Neutrophil (primary cell): ENCODE results near the gene PLOD2.

ENCODE experiments used
- H3K27ac ChIP-seq: fragments of 200-600 bp; sonication (generic); 2 replicates; pipeline ENCODE4 v1.5.1; 2016; ENCODE audit warnings: mild to moderate bottlenecking, moderate library complexity
- H3K27me3 ChIP-seq: fragments of 200-600 bp; sonication (generic); 2 replicates; pipeline ENCODE4 v1.6.0; 2016; ENCODE audit warnings: mild to moderate bottlenecking
- H3K36me3 ChIP-seq: fragments of 200-600 bp; sonication (generic); 2 replicates; pipeline ENCODE4 v1.5.1; 2017
- H3K4me1 ChIP-seq, 2 experiments: fragments of 200-600 bp in 1 of 2; sonication (generic) in 1 of 2; 1 replicate in 1 of 2; 2 replicates in 1 of 2; pipeline versions ENCODE4 v1.5.1 to v1.6.1; 2013 to 2016; ENCODE audit warnings: low read depth in 1 of 2, low read length in 1 of 2, mild to moderate bottlenecking in 1 of 2, moderate library complexity in 1 of 2; ENCODE audit not compliant: control insufficient read depth in 1 of 2, insufficient read depth in 1 of 2
- H3K4me3 ChIP-seq, 2 experiments: fragments of 200-600 bp in 1 of 2; sonication (generic) in 1 of 2; 1 replicate in 1 of 2; 2 replicates in 1 of 2; pipeline ENCODE4 v1.5.1; 2013 to 2016; ENCODE audit warnings: low read depth in 1 of 2, low read length in 1 of 2, mild to moderate bottlenecking in 1 of 2, moderate library complexity in 1 of 2
- H3K9me3 ChIP-seq: fragments of 200-600 bp; sonication (generic); 2 replicates; pipeline ENCODE4 v1.5.1; 2016
- TF ChIP-seq, protein P1 (sequence below): fragments of 200-600 bp; sonication (generic); IDR thresholded peaks from 2 replicates; pipeline ENCODE4 v1.5.1; 2016; ENCODE audit warnings: antibody characterized with exemption

Gene PLOD2

GRCh38 chr3:146166415-146166821, 5.4 kb upstream of the PLOD2 start:
- H3K4me3 ChIP-seq: no peak overlapping the region
- TF ChIP-seq, protein P1, sequence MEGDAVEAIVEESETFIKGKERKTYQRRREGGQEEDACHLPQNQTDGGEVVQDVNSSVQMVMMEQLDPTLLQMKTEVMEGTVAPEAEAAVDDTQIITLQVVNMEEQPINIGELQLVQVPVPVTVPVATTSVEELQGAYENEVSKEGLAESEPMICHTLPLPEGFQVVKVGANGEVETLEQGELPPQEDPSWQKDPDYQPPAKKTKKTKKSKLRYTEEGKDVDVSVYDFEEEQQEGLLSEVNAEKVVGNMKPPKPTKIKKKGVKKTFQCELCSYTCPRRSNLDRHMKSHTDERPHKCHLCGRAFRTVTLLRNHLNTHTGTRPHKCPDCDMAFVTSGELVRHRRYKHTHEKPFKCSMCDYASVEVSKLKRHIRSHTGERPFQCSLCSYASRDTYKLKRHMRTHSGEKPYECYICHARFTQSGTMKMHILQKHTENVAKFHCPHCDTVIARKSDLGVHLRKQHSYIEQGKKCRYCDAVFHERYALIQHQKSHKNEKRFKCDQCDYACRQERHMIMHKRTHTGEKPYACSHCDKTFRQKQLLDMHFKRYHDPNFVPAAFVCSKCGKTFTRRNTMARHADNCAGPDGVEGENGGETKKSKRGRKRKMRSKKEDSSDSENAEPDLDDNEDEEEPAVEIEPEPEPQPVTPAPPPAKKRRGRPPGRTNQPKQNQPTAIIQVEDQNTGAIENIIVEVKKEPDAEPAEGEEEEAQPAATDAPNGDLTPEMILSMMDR: no peak
- peaks cover 45% of the 10 kb centered on the region for H3K27me3 ChIP-seq
- H3K9me3 ChIP-seq: no peaks in the 10 kb centered on the region
- no peak overlapping the region for H3K27ac ChIP-seq
- no peaks in the 10 kb centered on the region for H3K36me3 ChIP-seq
- H3K4me1 ChIP-seq: peaks cover 3 to 4% of the 10 kb centered on the region in 2 experiments

GRCh38 chr3:146165877-146166276, 4.9 kb upstream of the PLOD2 start:
- no peaks in the 10 kb centered on the region for H3K9me3 ChIP-seq
- H3K4me1 ChIP-seq: peaks cover 7 to 9% of the 10 kb centered on the region in 2 experiments
- no peaks in the 10 kb centered on the region for H3K36me3 ChIP-seq
- H3K27me3 ChIP-seq: peaks cover 50% of the 10 kb centered on the region
- TF ChIP-seq, protein P1: no peak
- no peak overlapping the region for H3K4me3 ChIP-seq
- H3K27ac ChIP-seq: no peak overlapping the region

DNA sequence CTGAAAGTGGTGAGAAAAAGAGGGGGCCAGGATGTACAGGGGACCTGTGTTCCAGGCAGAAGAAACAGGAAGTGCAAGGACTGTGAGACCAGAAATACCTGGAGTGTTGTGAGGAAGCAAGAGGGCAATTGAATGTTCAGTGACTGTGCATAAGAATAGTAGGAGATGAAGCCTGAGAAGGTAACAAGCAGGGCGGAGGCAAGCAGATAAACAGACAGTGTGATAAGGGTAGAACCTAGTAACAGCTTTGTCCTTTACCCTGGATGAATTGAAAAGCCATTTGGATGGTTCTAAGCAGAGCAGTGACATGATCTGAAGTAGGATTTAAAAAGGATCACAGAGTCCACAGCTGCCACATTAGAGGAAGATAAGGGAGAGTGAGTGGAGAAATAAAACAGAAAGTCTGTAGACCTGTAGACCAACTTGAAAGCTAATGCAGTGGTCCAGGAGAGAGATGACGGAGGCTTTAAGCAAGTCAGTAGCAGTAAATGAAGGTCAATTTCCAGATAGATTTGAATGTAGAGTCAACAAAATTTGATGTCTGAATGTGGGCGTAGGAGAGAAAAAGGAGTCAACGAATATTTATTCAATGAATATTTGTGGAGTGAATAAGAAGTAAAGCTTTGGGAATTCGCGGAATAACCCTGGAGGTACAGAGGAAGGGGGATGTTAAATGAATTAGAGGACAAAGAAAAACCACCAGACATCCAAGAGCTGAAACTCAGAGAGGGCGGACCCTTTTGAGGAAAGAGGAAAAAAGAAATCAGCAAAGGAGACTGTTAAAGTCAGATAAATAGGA, 4.2 kb upstream of the PLOD2 start:
- H3K36me3 ChIP-seq: no peaks in the 10 kb centered on the region
- no peak overlapping the region for H3K27ac ChIP-seq
- peaks cover 7 to 16% of the 10 kb centered on the region in 2 experiments for H3K4me1 ChIP-seq
- no peaks in the 10 kb centered on the region for H3K9me3 ChIP-seq
- H3K4me3 ChIP-seq: no peak overlapping the region
- TF ChIP-seq, protein P1: no peak
- H3K27me3 ChIP-seq: peaks cover 57% of the 10 kb centered on the region

DNA sequence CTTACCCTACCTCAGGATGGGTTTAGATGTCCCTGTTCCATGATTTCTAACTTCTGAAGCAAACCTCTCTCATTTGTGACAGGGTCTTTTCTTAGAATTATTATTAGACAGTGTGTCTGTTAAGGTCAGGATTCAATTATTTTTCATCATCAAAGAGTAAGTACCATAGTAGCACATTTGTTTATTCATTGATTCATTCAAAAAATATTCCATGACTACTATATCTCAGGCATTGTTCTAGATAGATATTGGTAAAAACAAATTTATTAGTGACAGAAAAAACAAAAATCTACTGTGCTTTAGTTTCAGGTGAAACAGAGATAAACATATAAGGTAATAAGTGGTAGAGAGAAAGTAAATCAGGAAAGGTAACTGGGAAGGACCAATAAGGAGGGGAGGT, 3.5 kb upstream of the PLOD2 start:
- H3K9me3 ChIP-seq: no peaks in the 10 kb centered on the region
- TF ChIP-seq, protein P1: no peak
- no peak overlapping the region for H3K27ac ChIP-seq
- peaks cover 64% of the 10 kb centered on the region for H3K27me3 ChIP-seq
- peaks cover 7 to 16% of the 10 kb centered on the region in 2 experiments for H3K4me1 ChIP-seq
- no peak overlapping the region for H3K4me3 ChIP-seq
- H3K36me3 ChIP-seq: no peaks in the 10 kb centered on the region

DNA sequence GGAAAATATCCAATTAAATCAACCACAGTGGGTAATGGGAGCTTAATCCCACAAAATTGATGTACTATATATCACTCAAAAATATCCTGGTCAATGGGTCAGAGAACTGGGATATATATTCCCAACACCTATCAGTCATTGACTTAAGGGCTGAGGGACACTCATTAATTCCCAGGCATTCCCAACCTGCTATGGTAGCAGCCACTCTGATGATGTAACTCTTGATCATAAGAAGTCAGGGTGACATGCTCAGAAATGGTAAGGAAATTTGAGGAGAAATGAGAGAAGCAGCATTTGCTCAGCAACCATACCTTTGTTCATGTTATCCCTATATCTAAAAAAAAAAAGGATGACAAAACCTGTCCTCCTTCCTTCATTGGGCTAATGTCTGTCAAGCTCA, 3.1 kb upstream of the PLOD2 start:
- Histone ChIP-seq H3K27me3 (peaks cover 68% of the 10 kb centered on the region), H3K4me3 (no peak overlapping the region), H3K9me3 (no peaks in the 10 kb centered on the region), H3K36me3 (no peaks in the 10 kb centered on the region), H3K4me1 (peaks cover 7 to 16% of the 10 kb centered on the region in 2 experiments), H3K27ac (no peak overlapping the region)
- TF ChIP-seq, protein P1: no peak
